ENCODE data around the gene SEMA7A.

SEMA7A gene

DNA sequence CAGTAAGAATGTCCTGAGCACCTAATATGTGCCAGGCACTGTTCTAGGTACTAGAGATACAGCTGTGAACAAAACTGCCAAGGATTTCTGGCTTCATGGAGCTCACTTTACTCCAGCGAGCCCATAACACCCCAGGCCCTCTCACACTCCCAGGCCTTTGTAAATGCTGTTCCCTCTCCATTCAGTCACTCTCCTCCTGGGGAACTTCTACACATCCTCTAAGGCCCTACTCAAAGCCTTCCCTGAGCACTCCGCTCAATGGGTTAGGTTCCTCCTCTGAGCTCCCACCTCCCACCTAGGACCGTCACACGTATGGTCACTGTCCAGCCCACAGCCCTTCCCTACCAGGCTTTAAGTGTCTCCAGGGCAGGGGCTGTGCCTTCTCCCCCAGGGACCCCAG lies 27.2 kb downstream of the SEMA7A start:
- Histone ChIP-seq H3K27ac (peak overlapping the region; percentile 30), H3K4me3 (ENCODE audit: low read depth, low read length) (no peak overlapping the region), H3K36me3 (replicated peaks) (peaks cover 16% of the 10 kb centered on the region), H3K27me3 (replicated peaks) (no peaks in the 10 kb centered on the region)
- no peak for DNase-seq
- in situ Hi-C loops (cut with HindIII; ENCODE audit: low pct_ligation_motif_present, low sequenced_read_pairs) = no loop called here
- no peak for TF ChIP-seq CTCF (IDR thresholded peaks at IDR 0.05; ENCODE audit: low read depth, low read length, missing control alignments)

GRCh38 chr15:74405823-74406222 lies 27.9 kb downstream of the SEMA7A start:
- peak overlapping the region; percentile 30 for H3K27ac ChIP-seq
- in situ Hi-C loops (cut with HindIII; ENCODE audit: low pct_ligation_motif_present, low sequenced_read_pairs) = no loop called here
- DNase-seq = peak; percentile 31
- peaks cover 9% of the 10 kb centered on the region for H3K36me3 ChIP-seq (replicated peaks)
- no peak overlapping the region for H3K4me3 ChIP-seq (ENCODE audit: low read depth, low read length)
- no peaks in the 10 kb centered on the region for H3K27me3 ChIP-seq (replicated peaks)
- no peak for TF ChIP-seq CTCF (IDR thresholded peaks at IDR 0.05; ENCODE audit: low read depth, low read length, missing control alignments)

DNA sequence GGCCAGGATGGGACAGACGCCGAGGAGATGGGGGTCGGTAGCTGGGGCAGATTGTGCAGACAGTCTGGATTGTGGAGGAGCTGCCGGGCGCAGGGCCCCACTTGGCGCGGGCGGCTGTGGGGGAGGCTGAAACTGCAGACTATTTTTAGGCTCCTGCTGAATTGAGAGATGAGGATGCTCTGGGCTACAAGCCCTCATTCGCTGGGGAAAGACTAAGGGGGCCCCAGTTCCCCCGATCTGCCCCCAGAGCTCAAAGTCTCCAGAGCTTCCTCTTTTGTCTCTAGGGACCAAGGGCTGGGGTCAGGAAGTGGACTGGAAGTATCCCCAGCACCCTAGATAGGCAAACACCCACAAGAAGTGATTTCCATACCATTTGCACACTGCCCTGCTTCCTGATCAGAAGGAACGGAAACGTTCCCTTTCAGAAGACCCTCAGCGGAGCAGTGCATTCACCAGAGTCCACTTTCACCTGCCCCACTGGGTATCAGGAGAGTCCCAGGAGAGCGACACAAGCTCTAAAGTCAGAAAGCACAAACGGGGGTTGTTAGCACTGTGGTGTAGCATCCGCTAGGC lies 29.7 kb downstream of the SEMA7A start:
- Histone ChIP-seq H3K4me3 (ENCODE audit: low read depth, low read length) (no peak overlapping the region), H3K27me3 (replicated peaks) (no peaks in the 10 kb centered on the region), H3K27ac (no peak overlapping the region), H3K36me3 (replicated peaks) (no peaks in the 10 kb centered on the region)
- no peak for TF ChIP-seq CTCF (IDR thresholded peaks at IDR 0.05; ENCODE audit: low read depth, low read length, missing control alignments)
- in situ Hi-C loops (cut with HindIII; ENCODE audit: low pct_ligation_motif_present, low sequenced_read_pairs) = no loop called here
- DNase-seq = no peak

DNA sequence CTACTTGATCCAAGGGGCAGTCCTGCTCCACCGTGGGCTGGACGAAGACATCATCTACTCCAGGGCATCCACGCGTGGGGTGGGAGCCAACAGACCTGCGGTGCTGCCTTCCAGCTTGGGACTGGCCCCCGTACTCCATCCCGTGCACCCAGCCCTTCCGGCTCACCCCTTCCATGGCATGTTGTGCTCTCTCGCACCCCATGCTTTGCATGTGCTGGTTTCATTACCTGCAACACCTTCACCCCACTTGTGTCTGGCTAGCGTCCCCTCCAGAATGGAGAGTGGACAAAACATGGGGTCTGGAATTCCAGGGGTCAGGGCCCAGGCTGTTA lies 30.2 kb downstream of the SEMA7A start:
- no peaks in the 10 kb centered on the region for H3K27me3 ChIP-seq (replicated peaks)
- no peak for TF ChIP-seq CTCF (IDR thresholded peaks at IDR 0.05; ENCODE audit: low read depth, low read length, missing control alignments)
- no peaks in the 10 kb centered on the region for H3K36me3 ChIP-seq (replicated peaks)
- H3K27ac ChIP-seq = no peak overlapping the region
- in situ Hi-C loops (cut with HindIII; ENCODE audit: low pct_ligation_motif_present, low sequenced_read_pairs) = no loop called here
- no peak overlapping the region for H3K4me3 ChIP-seq (ENCODE audit: low read depth, low read length)
- DNase-seq = no peak

DNA sequence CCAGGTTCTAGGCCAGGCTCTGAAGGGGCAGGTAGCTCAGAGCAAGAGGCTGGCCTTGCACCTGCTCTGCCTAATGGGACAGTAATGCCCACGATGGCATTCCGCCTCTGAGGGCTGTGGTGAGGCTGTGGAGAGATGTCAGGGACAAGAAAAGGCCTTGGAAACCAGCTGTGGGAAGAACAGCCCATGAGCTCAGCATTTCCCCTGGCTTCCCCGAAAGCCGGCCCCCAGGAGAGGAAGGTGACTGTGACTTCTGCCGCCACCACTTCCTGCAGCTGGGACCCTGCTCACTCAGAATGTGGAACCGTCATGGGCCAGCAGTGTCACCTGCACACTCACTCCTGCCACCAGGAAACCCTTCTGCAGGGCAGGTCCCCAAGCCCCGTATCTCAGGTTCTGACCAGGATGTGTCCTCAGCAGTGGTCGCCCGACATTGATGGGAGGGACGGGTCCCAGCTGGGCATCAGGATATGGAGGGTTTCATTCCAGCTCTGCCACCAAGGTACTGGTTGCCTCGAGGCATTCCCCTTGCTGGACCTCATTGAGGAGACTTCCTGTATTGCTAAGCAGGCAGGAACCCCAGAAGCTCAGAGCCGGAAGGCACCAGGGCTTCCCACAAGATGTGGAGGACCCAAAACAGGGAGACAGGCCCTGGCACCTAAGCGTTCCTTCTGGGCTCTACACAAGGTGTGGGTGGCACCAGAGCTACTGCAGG lies 30.7 kb downstream of the SEMA7A start:
- in situ Hi-C loops (cut with HindIII; ENCODE audit: low pct_ligation_motif_present, low sequenced_read_pairs) = no loop called here
- no peaks in the 10 kb centered on the region for H3K36me3 ChIP-seq (replicated peaks)

More for the DNA sequence above, 30.7 kb downstream of the SEMA7A start:
- H3K27me3 ChIP-seq (replicated peaks) = no peaks in the 10 kb centered on the region
- TF ChIP-seq CTCF (IDR thresholded peaks at IDR 0.05; ENCODE audit: low read depth, low read length, missing control alignments) = no peak
- H3K4me3 ChIP-seq (ENCODE audit: low read depth, low read length) = no peak overlapping the region
- H3K27ac ChIP-seq = no peak overlapping the region
- DNase-seq = no peak
